Measurements from ENCODE around the gene LHX4.

Gene LHX4

DNA sequence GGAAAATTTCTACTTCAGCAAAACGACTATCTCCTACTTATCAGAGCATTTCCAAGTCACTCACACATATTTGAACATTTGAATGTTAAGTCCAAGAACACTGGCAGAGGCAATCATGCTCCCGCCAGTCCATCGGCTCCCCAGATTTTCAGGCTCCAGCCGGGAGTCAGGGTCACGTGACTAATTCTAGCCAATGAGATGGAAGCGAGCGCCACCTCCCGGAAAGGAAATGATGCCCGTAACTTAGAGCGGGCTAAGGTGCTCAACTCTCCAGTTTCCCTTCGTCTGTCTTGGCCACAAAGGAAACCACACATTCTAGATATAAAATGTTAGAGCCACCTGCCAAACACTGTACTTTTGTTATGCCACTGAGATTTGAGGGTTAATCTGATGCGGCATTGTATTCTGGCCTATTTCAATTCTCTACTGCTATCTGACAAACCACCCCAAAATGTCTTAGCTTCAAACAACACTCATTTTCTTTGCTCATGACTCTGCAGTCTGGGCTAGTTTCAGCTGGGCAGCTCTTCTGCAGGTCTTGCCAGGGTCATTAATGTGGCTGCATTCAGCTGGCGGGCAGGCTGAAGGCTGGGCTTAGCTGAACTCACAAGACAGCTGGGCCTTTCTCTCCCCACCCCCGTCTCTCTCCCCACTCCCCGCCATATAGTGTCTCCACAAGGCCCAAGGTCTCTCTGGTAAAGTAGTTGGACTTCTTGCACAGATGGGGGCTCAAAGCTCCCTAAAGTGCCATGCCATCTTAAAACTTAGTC lies 16.5 kb upstream of the LHX4 start:
- Histone ChIP-seq H3K9ac (ENCODE audit: low read length) (no peak overlapping the region), H3K36me3 (ENCODE audit: control insufficient read depth, insufficient read depth, low read length, severe bottlenecking) (no peaks in the 10 kb centered on the region), H3K9me3 (ENCODE audit: control insufficient read depth, low read length) (no peaks in the 10 kb centered on the region), H3K4me3 (ENCODE audit: low read length) (no peak overlapping the region), H3K4me1 (ENCODE audit: control insufficient read depth, insufficient read depth, low read length) (no peaks in the 10 kb centered on the region), H3K27me3 (replicated peaks; ENCODE audit: control insufficient read depth, insufficient read depth, low read length) (peaks cover 3% of the 10 kb centered on the region)
- DNase-seq (ENCODE audit: low read depth), result no peak

DNA sequence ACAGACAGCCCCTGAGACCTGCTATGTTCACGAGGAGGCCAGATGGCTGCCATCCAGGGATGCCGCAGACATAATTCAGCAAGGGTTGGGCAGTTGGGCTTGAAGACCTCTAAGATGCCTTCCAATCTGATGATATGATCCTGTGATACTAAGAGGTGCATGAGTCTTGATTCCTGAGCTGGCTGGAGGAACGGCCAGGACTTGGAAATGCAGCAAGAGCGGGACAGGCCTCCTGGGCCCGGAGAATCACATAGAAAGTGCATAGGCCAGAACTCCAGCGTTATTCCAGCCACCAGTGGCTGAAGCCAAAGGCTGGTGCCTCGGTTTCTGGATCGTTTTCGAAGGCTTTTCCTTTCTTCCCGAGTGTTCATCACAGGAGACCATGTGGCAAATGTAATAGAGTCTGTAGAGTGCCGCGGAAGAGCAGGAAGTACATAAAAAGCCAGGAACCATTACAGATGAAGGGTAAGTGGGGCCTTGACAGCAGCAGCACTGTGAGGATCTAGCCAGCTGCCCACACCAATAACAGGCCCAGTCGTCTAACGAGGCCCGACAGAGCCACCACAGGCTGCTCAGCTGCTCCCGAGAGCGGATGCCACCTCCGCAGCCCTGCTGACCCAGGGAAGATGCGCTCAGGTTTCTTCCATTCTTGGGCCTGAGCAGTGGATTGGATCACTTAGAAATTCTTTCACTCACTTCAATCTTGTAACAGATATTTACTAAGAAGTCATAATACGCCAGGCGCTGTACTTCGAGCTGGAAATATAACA lies 14.0 kb upstream of the LHX4 start:
- Histone ChIP-seq H3K4me3 (ENCODE audit: low read length) (no peak overlapping the region), H3K4me1 (ENCODE audit: control insufficient read depth, insufficient read depth, low read length) (no peaks in the 10 kb centered on the region)
- no peak for DNase-seq (ENCODE audit: low read depth)

DNA sequence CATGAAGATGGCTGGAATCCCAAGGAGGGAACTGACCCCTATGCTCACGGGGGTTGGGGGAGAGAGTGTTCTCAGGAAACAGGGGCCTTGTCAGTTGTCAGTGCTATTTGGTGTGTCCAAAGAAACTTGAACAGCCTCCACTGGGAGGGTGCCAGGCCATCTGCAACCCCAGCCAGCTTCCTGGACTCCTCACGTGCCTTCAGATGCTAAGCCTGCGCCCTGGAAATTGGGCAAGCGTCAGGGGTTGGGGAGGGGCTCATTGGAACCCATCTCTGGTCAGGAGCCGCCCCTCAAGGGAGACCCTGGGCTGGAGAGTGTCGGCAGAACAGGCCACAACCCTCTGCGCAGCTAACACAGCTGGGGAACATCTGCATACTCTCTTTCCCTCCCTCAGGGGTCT lies 13.1 kb upstream of the LHX4 start:
- no peak for DNase-seq (ENCODE audit: low read depth)
- Histone ChIP-seq H3K4me3 (ENCODE audit: low read length) (no peak overlapping the region), H3K36me3 (ENCODE audit: control insufficient read depth, insufficient read depth, low read length, severe bottlenecking) (no peaks in the 10 kb centered on the region), H3K9me3 (ENCODE audit: control insufficient read depth, low read length) (no peaks in the 10 kb centered on the region), H3K27me3 (replicated peaks; ENCODE audit: control insufficient read depth, insufficient read depth, low read length) (peaks cover 20% of the 10 kb centered on the region), H3K4me1 (ENCODE audit: control insufficient read depth, insufficient read depth, low read length) (no peaks in the 10 kb centered on the region), H3K9ac (ENCODE audit: low read length) (no peak overlapping the region)

More for the DNA sequence above, 14.0 kb upstream of the LHX4 start:
- H3K9ac ChIP-seq (ENCODE audit: low read length), result no peak overlapping the region
- peaks cover 21% of the 10 kb centered on the region for H3K27me3 ChIP-seq (replicated peaks; ENCODE audit: control insufficient read depth, insufficient read depth, low read length)
- no peaks in the 10 kb centered on the region for H3K36me3 ChIP-seq (ENCODE audit: control insufficient read depth, insufficient read depth, low read length, severe bottlenecking)
- no peaks in the 10 kb centered on the region for H3K9me3 ChIP-seq (ENCODE audit: control insufficient read depth, low read length)

DNA sequence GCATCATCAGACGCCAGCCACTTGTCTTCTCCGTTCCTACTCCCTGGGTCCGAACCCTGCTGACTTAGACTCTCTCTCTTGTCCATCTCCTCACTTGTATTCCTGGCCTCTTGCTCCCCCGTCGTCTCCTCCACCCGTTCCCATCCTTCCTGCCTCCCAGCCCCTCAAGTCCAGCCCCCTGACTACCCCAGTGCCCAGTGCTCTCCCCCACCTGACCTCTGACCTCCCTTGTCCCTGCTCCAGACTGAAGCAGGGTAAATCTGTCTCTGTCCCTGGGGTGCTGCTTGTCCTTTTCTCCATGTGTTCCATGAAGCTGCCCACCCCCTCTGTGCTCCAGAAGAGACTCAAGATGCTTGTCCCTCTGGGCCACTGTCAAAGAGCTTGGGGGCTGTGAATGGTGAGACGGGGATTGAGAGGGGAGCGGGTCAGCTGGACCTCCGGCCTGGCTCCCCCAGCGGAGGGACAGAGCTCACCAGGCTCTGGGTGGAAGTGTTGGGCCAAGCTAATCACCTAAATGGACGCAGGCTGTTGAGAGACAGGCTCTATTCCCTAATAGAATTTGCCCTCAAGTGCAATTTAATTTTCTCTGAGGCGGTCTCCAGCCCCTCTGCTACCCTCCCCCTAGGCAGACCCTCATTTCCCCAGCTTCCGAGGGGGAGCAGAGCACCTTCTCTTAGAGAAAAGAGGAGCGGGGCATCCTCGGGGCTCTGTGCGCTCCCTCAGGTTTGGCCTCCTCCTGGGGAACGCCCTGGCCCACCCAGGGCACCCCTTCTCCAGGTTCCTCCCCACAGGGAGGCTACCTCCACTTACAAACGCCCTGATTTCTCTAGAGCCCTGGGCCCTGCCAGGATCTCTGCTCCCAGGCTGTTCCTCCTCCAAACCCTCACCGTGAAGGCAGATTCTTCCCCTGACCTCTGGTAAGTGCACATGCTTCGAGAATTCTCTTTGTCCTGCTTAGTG lies 11.0 kb upstream of the LHX4 start:
- DNase-seq (ENCODE audit: low read depth), result no peak
- Histone ChIP-seq H3K9ac (ENCODE audit: low read length) (no peak overlapping the region), H3K4me3 (ENCODE audit: low read length) (no peak overlapping the region), H3K4me1 (ENCODE audit: control insufficient read depth, insufficient read depth, low read length) (no peaks in the 10 kb centered on the region), H3K36me3 (ENCODE audit: control insufficient read depth, insufficient read depth, low read length, severe bottlenecking) (no peaks in the 10 kb centered on the region), H3K9me3 (ENCODE audit: control insufficient read depth, low read length) (no peaks in the 10 kb centered on the region), H3K27me3 (replicated peaks; ENCODE audit: control insufficient read depth, insufficient read depth, low read length) (peaks cover 32% of the 10 kb centered on the region)

DNA sequence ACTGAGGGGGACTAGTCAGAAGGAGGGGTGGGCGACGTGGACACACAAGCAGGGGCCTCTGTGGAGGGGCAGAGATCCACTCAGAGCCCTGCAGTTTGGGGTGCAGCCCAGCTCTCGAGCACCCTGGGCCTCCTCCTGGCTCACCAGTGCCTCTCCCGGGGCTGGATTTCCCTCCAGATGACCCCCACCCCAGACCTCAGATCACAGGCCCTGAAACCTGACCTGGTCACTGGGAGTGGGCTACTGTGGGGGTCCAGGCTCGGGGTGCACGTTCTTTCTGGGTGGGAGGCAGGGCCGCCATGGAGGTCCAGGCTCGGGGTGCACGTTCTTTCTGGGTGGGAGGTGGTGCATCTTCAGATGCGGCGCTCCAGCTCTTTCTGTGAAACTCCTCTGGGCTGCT lies 10.3 kb upstream of the LHX4 start:
- H3K9me3 ChIP-seq (ENCODE audit: control insufficient read depth, low read length), result no peaks in the 10 kb centered on the region
- DNase-seq (ENCODE audit: low read depth), result no peak
- H3K27me3 ChIP-seq (replicated peaks; ENCODE audit: control insufficient read depth, insufficient read depth, low read length), result peaks cover 39% of the 10 kb centered on the region
- H3K4me1 ChIP-seq (ENCODE audit: control insufficient read depth, insufficient read depth, low read length), result no peaks in the 10 kb centered on the region
- no peak overlapping the region for H3K4me3 ChIP-seq (ENCODE audit: low read length)
- H3K36me3 ChIP-seq (ENCODE audit: control insufficient read depth, insufficient read depth, low read length, severe bottlenecking), result no peaks in the 10 kb centered on the region
- H3K9ac ChIP-seq (ENCODE audit: low read length), result no peak overlapping the region

DNA sequence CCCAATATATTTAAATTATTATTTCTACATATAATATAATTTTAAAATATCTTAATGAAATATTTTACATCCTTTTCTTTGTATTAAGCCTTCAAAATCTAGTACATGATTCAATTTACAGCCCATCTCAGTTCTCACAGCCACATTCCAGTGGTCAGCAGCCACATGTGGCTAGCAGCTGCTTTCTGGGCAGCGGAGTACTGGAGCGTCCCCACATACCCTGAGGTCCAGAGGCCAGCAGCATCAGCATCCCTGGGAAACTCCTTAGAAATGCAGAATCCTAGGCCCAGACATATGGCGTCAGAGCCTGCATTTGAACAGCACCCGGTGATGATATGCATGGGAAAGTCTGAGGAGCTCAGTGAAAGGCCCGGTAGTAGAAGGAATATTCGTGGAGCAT lies 8.6 kb upstream of the LHX4 start:
- Histone ChIP-seq H3K27me3 (replicated peaks; ENCODE audit: control insufficient read depth, insufficient read depth, low read length) (peaks cover 54% of the 10 kb centered on the region), H3K9me3 (ENCODE audit: control insufficient read depth, low read length) (no peaks in the 10 kb centered on the region), H3K36me3 (ENCODE audit: control insufficient read depth, insufficient read depth, low read length, severe bottlenecking) (no peaks in the 10 kb centered on the region), H3K9ac (ENCODE audit: low read length) (no peak overlapping the region), H3K4me3 (ENCODE audit: low read length) (no peak overlapping the region), H3K4me1 (ENCODE audit: control insufficient read depth, insufficient read depth, low read length) (no peaks in the 10 kb centered on the region)
- no peak for DNase-seq (ENCODE audit: low read depth)

DNA sequence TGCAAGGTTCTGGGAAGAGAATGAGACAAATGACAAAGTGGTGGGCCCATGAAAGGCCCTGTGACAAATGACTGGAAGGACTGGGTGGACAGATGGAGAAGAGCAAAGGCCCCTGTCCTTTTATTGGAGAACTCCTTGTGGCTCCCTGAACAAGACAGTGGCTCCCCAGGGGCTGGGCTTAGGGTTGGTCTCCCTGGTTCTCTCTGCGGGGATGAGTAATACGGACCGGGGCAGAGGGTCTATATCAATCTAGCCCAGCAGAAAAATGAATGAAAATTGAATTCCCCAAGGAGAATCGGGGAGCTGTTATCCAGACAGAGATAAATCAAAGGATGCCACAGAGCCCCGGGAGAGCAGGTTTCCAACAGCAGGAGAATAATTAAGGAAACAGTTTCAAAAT lies 5.2 kb upstream of the LHX4 start:
- peaks cover 67% of the 10 kb centered on the region for H3K27me3 ChIP-seq (replicated peaks; ENCODE audit: control insufficient read depth, insufficient read depth, low read length)

DNA sequence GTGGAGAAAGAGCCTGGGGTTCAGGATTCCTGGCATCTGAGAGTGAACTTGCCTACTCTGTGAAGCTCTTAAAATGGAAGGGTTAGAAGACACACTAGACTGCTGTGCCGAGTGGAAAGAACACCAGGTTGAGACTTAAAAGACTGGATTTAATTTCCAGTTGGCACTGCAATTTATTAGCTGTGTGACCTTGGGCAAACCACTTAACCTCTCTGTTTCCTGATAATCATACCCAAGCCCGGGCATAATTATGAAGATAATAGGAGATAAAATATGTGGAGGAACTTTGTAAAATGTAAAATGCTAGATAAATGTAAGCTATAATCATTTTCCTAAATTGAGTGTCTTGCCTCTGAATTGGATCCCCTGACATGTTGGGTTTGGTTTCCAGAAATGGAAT lies 4.7 kb upstream of the LHX4 start:
- peaks cover 3% of the 10 kb centered on the region for H3K9me3 ChIP-seq (ENCODE audit: control insufficient read depth, low read length)
- peaks cover 63% of the 10 kb centered on the region for H3K27me3 ChIP-seq (replicated peaks; ENCODE audit: control insufficient read depth, insufficient read depth, low read length)
- no peaks in the 10 kb centered on the region for H3K36me3 ChIP-seq (ENCODE audit: control insufficient read depth, insufficient read depth, low read length, severe bottlenecking)
- no peak overlapping the region for H3K9ac ChIP-seq (ENCODE audit: low read length)
- no peak overlapping the region for H3K4me3 ChIP-seq (ENCODE audit: low read length)
- peaks cover 4% of the 10 kb centered on the region for H3K4me1 ChIP-seq (ENCODE audit: control insufficient read depth, insufficient read depth, low read length)
- DNase-seq (ENCODE audit: low read depth), result no peak

More for the DNA sequence above, 5.2 kb upstream of the LHX4 start:
- H3K4me1 ChIP-seq (ENCODE audit: control insufficient read depth, insufficient read depth, low read length), result peaks cover 3% of the 10 kb centered on the region
- no peak overlapping the region for H3K9ac ChIP-seq (ENCODE audit: low read length)
- H3K36me3 ChIP-seq (ENCODE audit: control insufficient read depth, insufficient read depth, low read length, severe bottlenecking), result no peaks in the 10 kb centered on the region
- H3K4me3 ChIP-seq (ENCODE audit: low read length), result no peak overlapping the region
- H3K9me3 ChIP-seq (ENCODE audit: control insufficient read depth, low read length), result peaks cover 3% of the 10 kb centered on the region
- DNase-seq (ENCODE audit: low read depth), result no peak

GRCh38 chr1:180227861-180228647 lies 2.0 kb upstream of the LHX4 start:
- peaks cover 3% of the 10 kb centered on the region for H3K9me3 ChIP-seq (ENCODE audit: control insufficient read depth, low read length)
- H3K36me3 ChIP-seq (ENCODE audit: control insufficient read depth, insufficient read depth, low read length, severe bottlenecking), result no peaks in the 10 kb centered on the region
- DNase-seq (ENCODE audit: low read depth), result peak; percentile 24
- no peak overlapping the region for H3K9ac ChIP-seq (ENCODE audit: low read length)
- H3K27me3 ChIP-seq (replicated peaks; ENCODE audit: control insufficient read depth, insufficient read depth, low read length), result peaks cover 69% of the 10 kb centered on the region
- H3K4me1 ChIP-seq (ENCODE audit: control insufficient read depth, insufficient read depth, low read length), result peaks cover 12% of the 10 kb centered on the region
- H3K4me3 ChIP-seq (ENCODE audit: low read length), result no peak overlapping the region

- Histone ChIP-seq H3K4me1 (ENCODE audit: control insufficient read depth, insufficient read depth, low read length) (peaks cover 12% of the 10 kb centered on the region), H3K9ac (ENCODE audit: low read length) (no peak overlapping the region), H3K36me3 (ENCODE audit: control insufficient read depth, insufficient read depth, low read length, severe bottlenecking) (no peaks in the 10 kb centered on the region), H3K27me3 (replicated peaks; ENCODE audit: control insufficient read depth, insufficient read depth, low read length) (peaks cover 70% of the 10 kb centered on the region), H3K4me3 (ENCODE audit: low read length) (peak overlapping the region; percentile 78), H3K9me3 (ENCODE audit: control insufficient read depth, low read length) (peaks cover 3% of the 10 kb centered on the region)
- no peak for DNase-seq (ENCODE audit: low read depth)
Measured at GRCh38 chr1:180228648-180229482, 1.2 kb upstream of the LHX4 start.
